ENCODE measurements around the gene PPDPF. TPM values are rescaled to one million over a fixed set of nuclear protein-coding genes. Genes with fewer than 3 reads are reported as not detected.
"Not testable (repeated sequence)": the region's sequence is repeated elsewhere in the genome, so short reads cannot be mapped to it uniquely, and the experiment has no call there.

The PPDPF gene
- total and polyA plus RNA-seq, 4 donors = 36.9 to 545 (median 474) TPM

- no peak for TF ChIP-seq CTCF (IDR thresholded peaks at IDR 0.05; ENCODE audit: control extremely low read depth, extremely low read depth)
- DNase-seq (no peak), ATAC-seq (ENCODE audit: insufficient read depth, low FRiP score) (no peak)
- Histone ChIP-seq H3K27ac (ENCODE audit: low read depth in 1 of 2, low read length in 1 of 2) (no peak overlapping the region), H3K9ac (ENCODE audit: insufficient read depth in 1 of 2, low read length in 2 of 2) (no peak overlapping the region), H3K27me3 (ENCODE audit: control insufficient read depth in 3 of 3, insufficient read depth in 3 of 3, low read length in 2 of 3) (no peaks in the 10 kb centered on the region), H3K4me3 (no peak overlapping the region), H3K4me1 (ENCODE audit: control insufficient read depth in 5 of 5, insufficient read depth in 5 of 5, low read length in 5 of 5) (no peaks in the 10 kb centered on the region), H3K9me3 (ENCODE audit: control insufficient read depth in 4 of 4, insufficient read depth in 3 of 4, low read length in 3 of 4) (no peaks in the 10 kb centered on the region), H3K36me3 (ENCODE audit: control insufficient read depth in 4 of 4, insufficient read depth in 4 of 4, low read length in 4 of 4) (peaks cover 0 to 31% (median 4%) of the 10 kb centered on the region in 4 donors)
- 73 to 79% methylated on average over 23 of the region's 23 CpGs for WGBS, 2 donors
Measured at GRCh38 chr20:63556873-63557478, 36.4 kb downstream of the PPDPF start.

GRCh38 chr20:63557481-63557891 lies 36.9 kb downstream of the PPDPF start:
- Histone ChIP-seq H3K27me3 (ENCODE audit: control insufficient read depth in 3 of 3, insufficient read depth in 3 of 3, low read length in 2 of 3) (no peaks in the 10 kb centered on the region), H3K9me3 (ENCODE audit: control insufficient read depth in 4 of 4, insufficient read depth in 3 of 4, low read length in 3 of 4) (no peaks in the 10 kb centered on the region), H3K27ac (ENCODE audit: low read depth in 1 of 2, low read length in 1 of 2) (no peak overlapping the region), H3K4me1 (ENCODE audit: control insufficient read depth in 5 of 5, insufficient read depth in 5 of 5, low read length in 5 of 5) (no peaks in the 10 kb centered on the region), H3K9ac (ENCODE audit: insufficient read depth in 1 of 2, low read length in 2 of 2) (no peak overlapping the region), H3K36me3 (ENCODE audit: control insufficient read depth in 4 of 4, insufficient read depth in 4 of 4, low read length in 4 of 4) (peaks cover 3 to 36% (median 5%) of the 10 kb centered on the region in 4 donors), H3K4me3 (no peak overlapping the region)
- ATAC-seq (ENCODE audit: insufficient read depth, low FRiP score) = no peak
- 92% methylated on average over 19 of the region's 19 CpGs for WGBS, 2 donors
- TF ChIP-seq CTCF (IDR thresholded peaks at IDR 0.05; ENCODE audit: control extremely low read depth, extremely low read depth) = no peak
- DNase-seq = no peak

GRCh38 chr20:63558804-63559484 lies 38.4 kb downstream of the PPDPF start:
- no peaks in the 10 kb centered on the region for H3K4me1 ChIP-seq (ENCODE audit: control insufficient read depth in 5 of 5, insufficient read depth in 5 of 5, low read length in 5 of 5)
- H3K9ac ChIP-seq (ENCODE audit: insufficient read depth in 1 of 2, low read length in 2 of 2) = no peak overlapping the region
- WGBS, 2 donors = 89 to 93% methylated on average over 14 of the region's 14 CpGs
- no peak overlapping the region for H3K4me3 ChIP-seq
- DNase-seq (no peak), ATAC-seq (ENCODE audit: insufficient read depth, low FRiP score) (no peak)
- no peaks in the 10 kb centered on the region for H3K27me3 ChIP-seq (ENCODE audit: control insufficient read depth in 3 of 3, insufficient read depth in 3 of 3, low read length in 2 of 3)
- no peak for TF ChIP-seq CTCF (IDR thresholded peaks at IDR 0.05; ENCODE audit: control extremely low read depth, extremely low read depth)
- H3K9me3 ChIP-seq (ENCODE audit: control insufficient read depth in 4 of 4, insufficient read depth in 3 of 4, low read length in 3 of 4) = peaks cover 0 to 2% (median 0%) of the 10 kb centered on the region in 4 donors
- H3K27ac ChIP-seq (ENCODE audit: low read depth in 1 of 2, low read length in 1 of 2) = no peak overlapping the region
- H3K36me3 ChIP-seq (ENCODE audit: control insufficient read depth in 4 of 4, insufficient read depth in 4 of 4, low read length in 4 of 4) = peaks cover 3 to 51% (median 6%) of the 10 kb centered on the region in 4 donors

GRCh38 chr20:63559485-63560332 lies 39.1 kb downstream of the PPDPF start:
- H3K9me3 ChIP-seq (ENCODE audit: control insufficient read depth in 4 of 4, insufficient read depth in 3 of 4, low read length in 3 of 4); H3K27me3 ChIP-seq (ENCODE audit: control insufficient read depth in 3 of 3, insufficient read depth in 3 of 3, low read length in 2 of 3); DNase-seq; H3K4me1 ChIP-seq (ENCODE audit: control insufficient read depth in 5 of 5, insufficient read depth in 5 of 5, low read length in 5 of 5); H3K4me3 ChIP-seq; H3K27ac ChIP-seq (ENCODE audit: low read depth in 1 of 2, low read length in 1 of 2); H3K9ac ChIP-seq (ENCODE audit: insufficient read depth in 1 of 2, low read length in 2 of 2); ATAC-seq (ENCODE audit: insufficient read depth, low FRiP score): not testable (repeated sequence)
- H3K36me3 ChIP-seq (ENCODE audit: control insufficient read depth in 4 of 4, insufficient read depth in 4 of 4, low read length in 4 of 4) = peaks cover 3 to 58% (median 6%) of the 10 kb centered on the region in 4 donors
- 97 to 98% methylated on average over 28 to 31 of the region's 31 CpGs for WGBS, 2 donors

All from lung (tissue), 12 donors.